ENCODE data around the gene EVPLL.
"Not testable (repeated sequence)": the region's sequence is repeated elsewhere in the genome, so short reads cannot be mapped to it uniquely, and the experiment has no call there.

EVPLL gene

DNA sequence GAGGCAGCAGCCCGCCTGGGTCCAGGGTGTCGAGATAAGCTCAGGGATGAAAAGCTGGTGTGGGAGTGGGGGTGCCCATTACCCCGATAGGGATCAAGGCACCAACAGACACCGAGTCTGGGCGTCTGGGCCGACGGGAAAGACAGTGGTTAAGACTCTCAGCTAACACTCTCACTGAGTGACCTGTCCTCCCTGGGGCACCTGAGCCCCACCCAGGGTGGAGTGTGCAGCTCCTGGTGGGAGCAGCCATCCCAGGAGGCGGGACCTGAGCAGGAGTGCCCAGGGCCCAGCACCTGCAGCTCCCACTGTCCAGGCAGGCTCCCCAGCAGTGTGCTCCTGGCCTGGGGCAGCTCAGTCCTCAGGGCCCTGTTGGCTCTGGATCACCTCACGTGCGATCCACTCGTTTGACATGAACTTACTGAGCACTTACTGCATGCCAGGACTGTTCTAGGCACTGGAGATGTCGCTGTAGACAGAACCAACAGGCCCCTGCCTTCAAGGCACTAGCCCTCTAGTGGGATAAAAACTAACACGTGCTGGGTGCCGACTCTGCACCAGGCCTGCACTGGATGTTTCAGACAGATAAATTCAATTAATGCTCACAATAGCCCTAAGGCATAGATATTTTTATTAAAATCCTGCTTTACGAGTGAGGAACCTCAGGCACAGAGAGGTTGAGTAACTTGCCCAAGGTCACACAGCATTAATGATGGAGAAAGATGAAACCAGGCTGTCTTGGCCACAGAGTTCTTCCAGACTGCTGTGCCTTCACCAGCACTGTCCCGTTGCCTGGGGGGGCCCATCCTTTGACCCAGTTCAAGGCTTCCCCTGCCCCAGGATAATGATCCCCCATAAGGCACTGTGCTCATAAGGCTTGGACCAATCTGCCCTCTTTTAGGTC is 1.9 kb downstream of the EVPLL start:
- no peak for DNase-seq (ENCODE audit: low read depth)

DNA sequence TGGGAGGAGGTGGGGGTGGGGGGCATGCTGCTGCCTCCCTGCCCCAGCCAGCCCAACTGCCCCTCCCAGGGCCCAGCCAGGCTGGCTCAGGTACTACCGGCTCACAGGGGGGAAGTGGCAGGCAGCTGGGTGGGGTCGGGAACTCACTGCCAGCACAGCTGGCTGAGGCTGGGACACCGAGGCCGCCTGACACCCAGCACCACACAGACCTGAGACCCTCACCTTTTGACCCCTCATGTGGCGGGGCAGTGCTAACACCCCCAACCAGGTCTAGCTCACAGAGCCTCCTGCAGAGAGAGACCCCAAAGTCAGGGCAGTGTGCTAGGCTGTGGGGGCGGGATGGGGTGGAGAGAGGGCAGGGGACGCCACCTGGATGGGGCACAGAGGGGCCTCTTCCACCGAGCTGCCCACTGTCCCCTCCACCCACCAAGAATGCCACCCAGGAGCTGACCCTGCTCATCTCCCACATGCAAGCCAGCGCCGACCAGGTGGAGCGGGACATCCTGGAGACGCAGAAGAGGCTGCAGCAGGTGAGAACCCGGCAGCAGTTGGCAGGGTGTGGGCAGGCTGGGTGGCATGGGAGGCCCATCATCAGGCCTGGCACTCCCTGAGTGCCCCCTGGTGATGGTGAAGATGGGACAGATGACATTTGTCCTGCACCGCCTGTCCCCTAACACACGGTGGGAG is 3.0 kb downstream of the EVPLL start:
- DNase-seq (ENCODE audit: low read depth), result no peak

DNA sequence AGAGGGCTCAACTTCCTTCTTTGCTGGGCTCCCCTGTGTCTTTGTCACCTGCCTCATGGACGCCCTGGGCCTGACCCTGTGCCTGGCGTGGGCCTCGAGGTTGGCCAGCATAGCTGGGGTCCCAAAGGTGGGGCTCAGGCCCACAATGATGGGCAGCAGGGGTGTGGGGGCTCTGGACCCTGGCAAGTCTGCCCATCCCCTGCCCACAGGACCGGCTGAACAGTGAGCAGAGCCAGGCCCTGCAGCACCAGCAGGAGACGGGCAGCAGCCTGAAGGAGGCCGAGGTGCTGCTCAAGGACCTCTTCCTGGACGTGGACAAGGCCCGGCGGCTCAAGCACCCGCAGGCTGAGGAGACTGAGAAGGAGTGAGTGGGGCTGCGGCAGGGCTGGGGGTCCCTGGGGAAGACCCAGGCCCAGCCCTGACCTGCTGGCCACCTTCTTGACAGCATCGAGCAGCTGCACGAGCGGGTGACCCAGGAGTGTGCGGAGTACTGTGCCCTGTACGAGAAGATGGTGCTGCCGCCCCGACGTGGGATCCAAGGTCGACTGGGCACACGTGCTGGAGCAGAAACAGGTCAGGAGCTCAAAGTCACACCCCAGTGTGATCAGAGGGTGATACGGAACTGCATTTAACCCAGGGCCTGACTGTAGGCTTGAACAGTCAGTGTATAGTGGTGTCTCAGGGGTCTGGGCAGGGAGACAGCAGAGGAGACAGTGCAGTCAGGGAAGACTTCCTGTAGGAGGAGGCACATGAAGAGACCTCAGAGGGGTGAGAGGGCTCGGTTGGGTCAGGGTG is 3.8 kb downstream of the EVPLL start:
- no peak for DNase-seq (ENCODE audit: low read depth)

DNA sequence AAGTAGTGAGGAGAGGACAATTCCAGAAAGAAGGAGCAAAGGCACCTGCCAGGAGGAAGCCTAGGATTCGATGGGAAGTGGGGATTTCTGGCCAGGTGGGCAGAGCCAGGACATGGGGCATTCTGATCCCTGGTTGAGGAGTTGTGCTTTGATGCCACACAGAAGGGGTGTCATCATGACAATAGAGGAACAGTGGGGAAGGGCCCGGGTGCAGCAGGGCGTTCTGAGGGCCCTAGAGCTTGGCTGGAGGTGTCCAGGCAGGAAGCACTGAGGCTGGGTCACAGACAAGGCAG is 4.3 kb downstream of the EVPLL start:
- no peak for DNase-seq (ENCODE audit: low read depth)

DNA sequence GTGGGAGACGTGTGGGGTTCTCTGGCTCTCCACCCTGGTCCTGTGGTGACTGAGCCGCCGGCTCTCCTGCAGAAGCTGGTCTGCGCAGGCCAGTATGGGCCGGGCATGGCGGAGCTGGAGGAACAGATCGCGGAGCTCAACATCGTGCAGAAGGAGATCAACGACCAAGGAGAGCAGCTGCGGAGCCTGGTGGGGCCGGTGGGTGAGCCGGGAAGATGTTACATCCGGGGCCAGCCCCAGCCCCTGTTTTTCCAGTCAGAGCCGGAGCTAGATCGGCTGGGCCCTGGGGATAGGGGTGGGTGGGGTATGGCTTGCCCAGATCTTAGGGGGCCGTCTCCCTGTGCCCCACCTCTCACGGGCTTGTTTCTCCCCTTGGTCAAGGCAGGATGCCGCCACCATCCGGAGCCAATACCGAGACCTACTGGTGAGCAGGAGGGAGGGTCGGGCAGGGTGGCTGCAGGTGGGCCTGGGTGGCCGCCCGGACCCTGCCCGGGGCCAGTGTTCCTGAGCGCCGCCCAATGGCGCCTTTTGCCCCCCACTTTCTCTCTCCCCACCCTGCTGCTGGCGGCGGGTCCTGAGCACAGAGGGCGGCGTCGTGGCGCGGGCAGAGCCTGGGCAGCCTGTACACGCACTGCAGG is 5.0 kb downstream of the EVPLL start:
- DNase-seq (ENCODE audit: low read depth), result no peak

DNA sequence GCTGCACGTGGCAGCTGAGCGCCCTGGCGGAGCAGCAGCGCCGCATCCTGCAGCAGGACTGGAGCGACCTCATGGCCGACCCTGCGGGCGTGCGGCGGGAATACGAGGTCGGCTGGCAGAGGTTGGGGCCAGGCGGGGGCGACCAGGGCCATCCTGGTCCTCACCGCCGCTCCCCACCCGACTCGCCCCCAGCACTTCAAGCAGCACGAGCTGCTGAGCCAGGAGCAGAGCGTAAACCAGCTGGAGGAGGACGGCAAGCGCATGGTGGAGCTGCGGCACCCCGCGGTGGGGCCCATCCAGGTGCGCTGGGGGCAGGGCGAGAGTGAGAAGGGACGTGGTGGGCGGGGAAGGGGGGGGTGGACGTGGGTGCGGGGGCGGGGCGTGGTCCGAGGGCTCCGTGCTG is 5.5 kb downstream of the EVPLL start:
- DNase-seq (ENCODE audit: low read depth), result not testable (repeated sequence)

DNA sequence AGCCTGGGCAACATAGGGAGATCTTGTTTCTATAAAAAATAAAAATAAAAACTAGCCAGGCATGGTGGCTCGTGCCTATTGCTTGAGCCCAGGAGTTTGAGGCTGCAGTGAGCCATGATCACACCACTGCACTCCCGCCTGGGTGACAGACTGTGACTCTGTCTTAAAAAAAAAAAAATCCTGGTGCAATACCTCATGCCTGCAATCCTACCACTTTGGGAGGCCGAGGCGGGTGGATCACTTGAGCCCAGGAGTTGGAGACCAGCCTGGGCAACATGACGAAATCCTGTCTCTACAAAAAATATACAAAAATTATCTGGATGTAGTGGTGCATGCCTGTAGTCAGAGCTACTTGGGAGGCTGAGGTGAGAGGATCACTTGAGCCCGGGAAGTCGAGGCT is 6.7 kb downstream of the EVPLL start:
- DNase-seq (ENCODE audit: low read depth), result not testable (repeated sequence)

DNA sequence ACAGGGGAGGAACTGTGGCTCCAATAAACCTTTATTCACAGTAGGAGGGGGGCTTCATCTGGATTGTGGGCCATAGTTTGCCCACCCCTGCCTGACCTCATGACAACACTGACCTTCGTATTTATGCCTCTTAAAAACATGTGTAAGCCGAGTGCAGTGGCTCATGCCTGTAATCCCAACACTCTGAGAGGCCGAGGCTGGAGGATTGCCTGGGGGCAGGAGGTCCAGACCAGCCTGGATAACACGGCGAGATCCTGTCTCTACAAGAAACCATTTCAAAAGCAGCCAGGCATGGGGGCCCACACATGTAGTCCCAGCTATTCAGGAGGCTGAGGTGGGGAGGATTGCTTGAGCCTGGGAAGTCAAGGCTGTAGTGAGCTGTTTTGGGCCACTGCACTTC is 10.0 kb downstream of the EVPLL start:
- DNase-seq (ENCODE audit: low read depth), result not testable (repeated sequence)

DNA sequence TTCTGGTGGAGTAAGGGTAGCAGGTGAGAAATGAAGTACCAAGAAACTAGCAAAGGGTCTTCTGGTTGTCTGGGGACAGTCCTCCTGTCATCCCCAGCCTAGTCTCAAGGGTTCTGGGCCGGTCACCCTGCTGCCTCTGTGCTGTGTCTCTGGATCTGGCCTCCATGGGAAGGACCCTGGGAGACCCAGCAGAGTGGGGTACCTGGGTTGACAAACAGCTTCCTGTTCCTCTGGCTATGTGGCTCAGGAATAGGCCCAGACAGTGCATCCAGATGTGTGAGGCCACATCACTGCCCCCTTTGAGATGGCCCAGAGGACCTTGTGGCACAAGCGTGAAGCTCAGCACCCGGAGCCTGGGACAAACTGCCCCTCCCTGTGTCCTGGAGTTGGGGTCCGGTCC is 10.7 kb downstream of the EVPLL start:
- DNase-seq (ENCODE audit: low read depth), result not testable (repeated sequence)

DNA sequence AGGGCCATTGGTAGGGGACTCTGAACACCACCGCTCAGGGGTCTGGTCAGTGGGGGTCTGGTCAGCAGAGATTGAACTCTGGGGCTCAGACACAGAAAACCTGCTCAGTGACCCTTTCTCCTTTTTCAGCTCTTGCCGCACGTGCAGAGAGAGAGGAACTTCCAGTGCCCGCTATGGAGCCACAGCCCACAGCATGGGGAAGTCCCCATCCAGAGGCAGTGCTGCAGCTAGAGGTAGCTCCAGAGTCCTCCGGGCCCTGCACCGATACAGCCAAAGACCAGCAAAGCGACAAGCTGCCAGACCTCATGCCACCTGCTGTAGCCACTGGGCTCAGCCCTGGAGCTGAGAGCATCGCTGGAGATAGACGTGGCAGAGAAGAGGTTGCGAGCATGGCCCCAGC is 11.2 kb downstream of the EVPLL start:
- DNase-seq (ENCODE audit: low read depth), result not testable (repeated sequence)

DNA sequence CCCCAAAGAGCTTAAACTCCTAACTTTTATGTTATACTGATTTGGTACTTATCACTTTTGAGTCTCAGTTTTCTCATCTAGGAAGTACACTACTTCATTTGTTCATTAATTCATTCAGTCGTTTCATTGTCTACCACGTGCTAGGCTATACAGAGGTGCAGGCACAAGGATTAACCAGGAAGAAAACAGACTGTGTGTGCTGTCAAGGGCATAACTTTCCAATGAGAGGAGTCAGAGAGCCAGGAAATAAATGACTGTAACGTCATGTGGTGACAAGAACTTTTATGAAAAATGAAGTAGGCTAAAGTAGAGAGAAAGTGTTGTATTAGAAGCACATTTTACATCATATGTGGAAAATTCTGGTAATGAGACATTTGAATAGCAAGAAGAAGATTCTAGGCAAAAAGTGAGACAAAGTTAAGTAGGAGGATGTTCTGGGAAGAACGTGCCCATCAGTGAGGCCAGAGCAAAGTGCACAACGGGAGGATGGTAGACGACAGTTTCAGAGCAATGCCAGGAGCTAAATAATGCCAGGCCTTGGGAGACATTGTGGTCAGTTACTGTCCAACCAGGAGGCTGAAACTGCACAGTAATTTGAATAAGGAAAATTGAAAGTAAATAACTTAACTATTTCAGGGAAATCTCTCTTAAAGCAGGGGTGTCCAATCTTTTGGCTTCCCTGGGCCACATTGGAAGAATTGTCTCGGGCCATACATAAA is 24.5 kb downstream of the EVPLL start:
- DNase-seq (ENCODE audit: low read depth), result not testable (repeated sequence)

DNA sequence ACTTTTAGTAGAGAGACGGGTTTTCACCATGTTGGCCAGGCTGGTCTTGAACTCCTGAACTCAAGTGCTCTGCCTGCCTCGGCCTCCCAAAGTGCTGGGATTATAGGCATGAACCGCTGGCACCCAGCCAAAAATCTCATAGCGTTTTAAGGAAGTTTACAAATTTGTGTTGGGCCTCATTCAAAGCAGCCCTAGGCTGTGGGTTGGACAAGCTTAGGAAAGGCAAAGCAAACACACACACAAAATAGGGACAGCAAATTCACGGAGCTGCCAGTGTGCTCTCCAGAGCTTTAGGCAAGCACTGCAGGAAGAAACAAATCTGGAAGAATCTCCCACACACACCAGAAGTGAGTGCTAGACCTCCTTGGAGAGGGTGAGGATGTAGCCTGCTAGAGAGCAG is 25.6 kb downstream of the EVPLL start:
- not testable (repeated sequence) for DNase-seq (ENCODE audit: low read depth)

DNA sequence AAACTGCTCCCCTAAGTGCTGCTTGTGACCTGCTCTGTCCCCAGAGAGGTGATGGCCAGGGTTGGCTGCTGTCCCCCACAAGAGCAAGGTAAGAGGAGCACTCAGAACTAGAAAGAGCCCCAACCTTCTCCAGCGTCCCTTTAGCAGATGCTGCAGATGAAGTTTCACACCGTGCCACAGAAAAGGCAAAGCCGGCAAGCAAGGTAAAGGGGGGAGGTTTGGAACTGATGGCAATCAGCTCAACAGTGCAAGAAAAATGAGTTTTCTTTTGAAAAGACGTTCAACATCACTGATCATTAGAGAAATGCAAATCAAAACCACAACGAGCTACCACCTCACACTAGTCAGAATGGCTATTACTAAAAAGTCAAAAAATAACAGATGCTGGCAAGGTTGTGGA is 26.0 kb downstream of the EVPLL start:
- DNase-seq (ENCODE audit: low read depth), result not testable (repeated sequence)

DNA sequence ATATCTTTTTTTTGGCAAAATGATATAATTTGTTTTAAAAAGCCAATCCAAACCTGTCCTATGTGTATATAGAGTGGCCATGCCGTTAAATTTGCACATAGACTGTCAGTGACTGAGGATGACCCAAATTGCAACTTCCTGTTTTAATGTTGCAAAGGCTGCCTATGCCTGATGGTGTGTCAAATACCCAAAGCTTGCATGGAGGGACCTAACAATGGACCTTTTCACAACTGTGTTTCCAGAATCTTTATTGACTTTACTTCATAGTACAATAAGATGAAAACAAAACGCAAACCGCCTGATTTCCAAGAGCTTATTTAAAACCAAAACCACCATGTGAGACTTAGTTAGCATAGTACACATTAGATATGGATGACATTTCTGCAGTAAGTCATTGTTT is 31.3 kb downstream of the EVPLL start:
- DNase-seq (ENCODE audit: low read depth), result not testable (repeated sequence)

DNA sequence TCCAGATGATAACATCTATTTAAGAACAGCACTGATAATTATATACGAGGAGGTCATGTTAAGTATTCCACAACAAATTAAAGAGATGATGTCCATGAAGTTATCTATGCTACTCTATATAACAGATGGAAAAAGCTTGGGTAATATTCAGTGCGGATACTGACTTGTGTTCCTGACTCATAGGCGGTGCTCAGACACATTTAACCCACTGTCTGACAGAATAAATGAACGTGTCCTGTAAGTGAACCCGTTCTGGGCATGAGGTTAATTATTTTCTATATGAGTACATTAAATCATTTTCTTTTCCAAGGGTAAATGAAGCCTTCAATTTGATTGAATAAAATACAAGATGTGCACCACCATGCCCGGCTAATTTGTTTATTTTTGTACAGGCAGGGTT is 31.7 kb downstream of the EVPLL start:
- not testable (repeated sequence) for DNase-seq (ENCODE audit: low read depth)

DNA sequence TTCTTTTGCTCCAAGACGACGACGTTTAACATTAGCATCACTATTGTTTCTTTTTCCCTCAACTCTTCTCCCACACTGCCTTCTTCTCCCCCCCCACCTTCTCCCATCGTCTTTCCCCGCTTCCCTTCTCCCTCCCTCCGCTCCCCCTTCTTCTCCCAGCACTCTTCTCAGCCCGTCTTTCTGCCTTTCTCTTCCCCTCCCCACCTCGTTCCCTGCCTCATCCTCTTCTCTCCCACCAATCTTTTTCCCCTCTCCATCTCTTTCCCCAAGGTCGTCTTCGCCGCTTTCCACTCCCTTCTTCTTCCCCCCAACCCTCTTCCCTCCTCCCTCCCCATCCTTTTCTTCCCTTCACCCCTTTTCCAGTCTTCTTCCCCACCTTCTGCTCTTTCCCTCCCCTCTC is 33.2 kb downstream of the EVPLL start:
- not testable (repeated sequence) for DNase-seq (ENCODE audit: low read depth)

DNA sequence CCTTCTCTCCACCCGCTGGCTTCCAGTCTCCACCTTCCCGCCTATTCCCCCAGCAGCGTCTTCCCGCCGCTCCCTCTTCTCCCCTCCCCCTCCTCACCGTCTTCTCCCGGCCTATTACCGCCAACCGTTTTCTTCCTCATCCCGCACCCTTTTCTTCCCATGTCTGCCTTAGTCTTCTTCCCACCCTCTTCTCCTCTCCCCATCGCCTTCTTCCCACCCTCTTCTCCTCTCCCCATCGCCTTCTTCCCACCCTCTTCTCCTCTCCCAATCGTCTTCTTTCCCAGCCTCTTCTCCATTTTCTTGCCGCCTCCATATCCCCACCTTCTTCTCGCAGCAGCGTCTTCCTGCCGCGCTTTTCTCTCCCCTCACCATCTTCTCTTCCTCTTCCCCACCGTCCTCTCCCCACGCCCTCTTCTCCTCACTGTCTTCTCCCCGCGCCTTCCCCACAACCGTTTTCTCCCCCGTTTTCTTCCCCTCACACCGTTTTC is 33.8 kb downstream of the EVPLL start:
- peak; percentile 47 for DNase-seq (ENCODE audit: low read depth)

DNA sequence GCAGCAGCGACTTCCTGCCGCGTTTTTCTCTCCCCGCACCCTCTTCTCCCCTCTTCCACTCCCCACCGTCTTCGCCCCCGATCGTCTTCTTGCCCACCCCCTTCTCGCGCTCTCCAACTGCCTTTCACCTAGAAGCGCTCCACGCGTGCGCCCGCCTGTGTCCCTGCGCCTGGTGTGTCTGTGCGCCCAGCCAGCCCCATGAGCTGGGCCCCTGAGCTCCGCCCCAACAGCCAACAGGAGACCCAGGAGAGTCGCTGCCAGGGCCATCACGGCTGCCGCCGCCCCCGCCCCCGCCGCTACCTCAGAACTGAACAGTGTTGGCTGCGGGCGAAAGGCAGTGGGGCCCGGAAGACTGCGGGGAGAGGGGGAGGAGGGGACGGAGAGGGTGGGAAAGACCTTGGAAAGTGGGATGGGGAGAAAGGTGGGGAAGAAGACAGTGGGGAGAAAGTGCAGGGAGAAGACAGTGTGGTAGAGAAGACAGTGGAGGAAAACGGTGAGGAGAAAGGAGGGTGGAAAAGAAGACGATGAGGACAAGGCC is 34.5 kb downstream of the EVPLL start:
- not testable (repeated sequence) for DNase-seq (ENCODE audit: low read depth)

DNA sequence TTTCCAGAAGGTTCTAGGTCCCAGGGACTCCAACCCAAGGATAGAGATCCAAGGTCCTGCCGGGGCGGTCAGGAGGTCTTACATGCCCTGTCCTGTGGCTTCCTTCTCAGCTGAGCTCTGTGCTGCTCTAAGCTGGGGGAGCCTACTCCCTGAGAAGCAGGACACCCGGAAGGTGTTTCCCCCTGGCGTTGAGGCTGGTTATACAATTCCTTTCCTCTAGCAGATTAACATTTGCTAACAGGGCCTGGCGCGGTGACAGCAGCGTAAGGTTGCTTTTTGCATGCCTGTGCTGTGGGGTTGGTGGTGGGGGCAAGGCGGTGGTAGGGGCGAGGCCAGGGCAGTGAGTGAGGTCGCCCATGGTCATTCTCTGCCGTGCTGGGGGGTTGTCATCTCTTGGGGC is 43.9 kb downstream of the EVPLL start:
- not testable (repeated sequence) for DNase-seq (ENCODE audit: low read depth)

DNA sequence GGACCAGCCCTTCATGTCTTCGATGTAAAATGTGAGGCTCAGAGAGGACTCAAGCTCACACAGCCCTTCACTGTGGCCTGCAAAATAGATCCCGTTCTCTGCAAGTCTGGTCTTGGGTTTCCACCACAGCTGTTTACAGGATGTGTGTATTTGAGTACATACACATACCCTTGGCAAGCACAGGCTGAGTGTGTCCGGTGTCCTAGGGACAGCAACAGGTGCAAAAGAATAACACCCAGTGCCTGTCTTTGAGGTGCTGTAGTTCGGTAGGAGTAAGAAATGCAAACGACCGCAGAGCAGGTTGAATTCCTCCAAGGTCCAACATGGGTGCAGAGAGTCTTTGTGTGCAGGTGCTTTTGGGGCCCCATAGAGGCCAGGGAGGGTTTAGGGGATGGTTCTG is 44.9 kb downstream of the EVPLL start:
- not testable (repeated sequence) for DNase-seq (ENCODE audit: low read depth)

DNA sequence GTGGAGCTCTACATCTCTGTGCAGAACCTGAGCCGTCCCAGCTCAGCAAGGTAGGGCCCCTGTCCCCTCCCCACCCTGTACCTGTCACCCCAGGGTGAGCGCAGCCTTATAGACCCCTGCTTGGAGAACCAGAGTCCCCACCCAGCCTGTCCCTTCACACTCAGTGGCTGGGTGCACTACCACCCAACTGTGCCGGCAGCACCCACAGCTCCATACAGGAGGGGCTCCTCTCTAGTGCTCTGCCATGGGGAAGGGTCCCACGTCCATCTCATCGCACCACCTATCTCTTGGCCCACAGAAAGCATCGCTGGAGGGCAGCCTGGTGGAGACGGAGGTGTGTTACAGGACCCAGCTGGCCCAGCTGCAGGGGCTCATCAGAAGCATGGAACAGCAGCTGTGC is 45.4 kb downstream of the EVPLL start:
- DNase-seq (ENCODE audit: low read depth), result not testable (repeated sequence)

Data from fibroblast of the conjunctiva (primary cell).